OCI-LY7 (cell line): ENCODE results near the gene ZBTB16.

Source experiments
- EZH2phosphoT487 ChIP-seq: fragments of 200-600 bp; sonication (generic); IDR thresholded peaks from 2 replicates; pipeline ENCODE4 v1.6.1; 2018; ENCODE audit warnings: low read depth, borderline replicate concordance, mild to moderate bottlenecking, mixed run types, antibody characterized with exemption, low read length, moderate library complexity, mixed read lengths
- TF ChIP-seq, protein P1 (sequence below): fragments of 200-600 bp; sonication (generic); conservative IDR thresholded peaks from 2 replicates; pipeline ENCODE4 v1.5.1; 2014; ENCODE audit warnings: mild to moderate bottlenecking, antibody characterized with exemption, low read length, moderate library complexity, mixed read lengths

DNA sequence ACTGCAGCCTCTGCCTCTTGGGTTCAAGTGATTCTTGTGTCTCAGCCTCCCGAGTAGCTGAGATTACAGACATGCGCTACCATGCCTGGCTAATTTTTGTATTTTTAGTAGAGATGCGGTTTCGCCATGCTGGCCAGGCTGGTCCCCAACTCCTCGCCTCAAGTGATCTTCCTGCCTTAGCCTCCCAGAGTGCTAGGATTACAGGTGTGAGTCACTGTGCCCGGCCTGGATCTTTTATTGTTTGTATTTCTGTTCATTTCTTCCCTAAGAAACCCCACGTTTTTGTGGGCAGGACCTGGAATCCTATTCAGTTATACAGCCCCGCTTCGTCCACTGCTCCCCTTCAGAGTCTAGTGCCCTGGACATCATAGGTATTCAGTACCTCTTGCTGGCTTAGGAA, 28.7 kb downstream of the ZBTB16 start:
- TF ChIP-seq, protein P1, sequence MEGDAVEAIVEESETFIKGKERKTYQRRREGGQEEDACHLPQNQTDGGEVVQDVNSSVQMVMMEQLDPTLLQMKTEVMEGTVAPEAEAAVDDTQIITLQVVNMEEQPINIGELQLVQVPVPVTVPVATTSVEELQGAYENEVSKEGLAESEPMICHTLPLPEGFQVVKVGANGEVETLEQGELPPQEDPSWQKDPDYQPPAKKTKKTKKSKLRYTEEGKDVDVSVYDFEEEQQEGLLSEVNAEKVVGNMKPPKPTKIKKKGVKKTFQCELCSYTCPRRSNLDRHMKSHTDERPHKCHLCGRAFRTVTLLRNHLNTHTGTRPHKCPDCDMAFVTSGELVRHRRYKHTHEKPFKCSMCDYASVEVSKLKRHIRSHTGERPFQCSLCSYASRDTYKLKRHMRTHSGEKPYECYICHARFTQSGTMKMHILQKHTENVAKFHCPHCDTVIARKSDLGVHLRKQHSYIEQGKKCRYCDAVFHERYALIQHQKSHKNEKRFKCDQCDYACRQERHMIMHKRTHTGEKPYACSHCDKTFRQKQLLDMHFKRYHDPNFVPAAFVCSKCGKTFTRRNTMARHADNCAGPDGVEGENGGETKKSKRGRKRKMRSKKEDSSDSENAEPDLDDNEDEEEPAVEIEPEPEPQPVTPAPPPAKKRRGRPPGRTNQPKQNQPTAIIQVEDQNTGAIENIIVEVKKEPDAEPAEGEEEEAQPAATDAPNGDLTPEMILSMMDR = no peak
- no peak for TF ChIP-seq EZH2phosphoT487
